ENCODE results near the gene NAGPA. TPM values are rescaled to one million over a fixed set of nuclear protein-coding genes. Genes with fewer than 3 reads are reported as not detected.
A peak's percentile ranks its signal among the peaks of the same experiment; 100 is the strongest.

Gene NAGPA
- polyA plus RNA-seq, 1 donor (not counting 4 experiments of a cell fraction or from before 2014, with no cell fraction given): 5.0 TPM

DNA sequence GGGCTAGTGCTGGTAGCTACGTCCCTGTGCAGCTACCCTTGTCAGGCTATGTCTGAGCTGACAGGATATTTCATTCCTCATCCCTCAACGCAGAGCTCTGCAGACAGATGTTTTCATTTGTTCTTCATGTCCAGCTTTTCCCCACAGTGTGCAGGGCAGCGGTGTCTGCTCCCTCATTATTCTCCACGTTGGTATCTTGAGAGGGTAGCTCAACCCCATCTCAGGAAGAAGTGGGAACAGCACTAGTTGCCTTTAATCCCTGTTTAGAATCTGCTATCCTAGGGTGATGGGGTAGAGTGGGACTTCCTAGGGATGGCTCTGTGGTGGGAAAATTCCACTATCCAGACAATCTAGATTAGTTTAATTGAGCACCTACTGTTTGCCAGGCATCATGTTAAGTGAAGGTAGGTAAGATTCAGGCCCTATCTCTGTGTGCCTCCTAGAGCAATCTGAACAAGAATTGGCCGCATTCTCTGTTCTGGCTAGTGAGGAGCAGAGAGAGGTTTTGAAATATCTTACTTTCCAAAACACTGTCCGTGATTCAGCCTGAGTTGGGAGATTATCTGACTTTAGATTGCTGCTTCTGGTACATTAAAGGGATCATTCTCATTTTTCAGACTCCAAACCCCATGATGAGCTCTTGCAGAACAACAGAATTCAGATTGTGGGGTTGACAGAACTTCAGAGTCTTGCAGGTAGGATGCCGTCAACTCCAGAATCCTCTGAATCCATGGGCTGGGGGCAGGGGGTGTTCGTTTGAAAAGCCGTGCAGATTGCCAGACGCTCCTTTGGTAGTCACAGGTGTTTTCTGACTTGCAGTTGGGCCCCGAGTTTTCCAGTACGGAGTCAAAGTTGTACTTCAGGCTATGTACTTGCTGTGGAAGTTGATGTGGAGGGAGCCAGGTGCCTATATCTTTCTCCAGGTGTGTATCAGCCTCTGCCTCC, 38.9 kb upstream of the NAGPA start:
- Histone ChIP-seq H2AFZ (ENCODE audit: control insufficient read depth, low read length) (peak overlapping the region; percentile 92), H3K9ac (ENCODE audit: control insufficient read depth, extremely low read depth, insufficient read depth, low read length) (peak overlapping the region; percentile 78), H4K20me1 (ENCODE audit: control insufficient read depth, extremely low read depth, insufficient read depth, low read length) (no peaks in the 10 kb centered on the region), H3K4me3 (ENCODE audit: control insufficient read depth in 2 of 3, extremely low read depth in 1 of 3, insufficient read depth in 2 of 3, low read depth in 1 of 3, low read length in 3 of 3) (peak overlapping the region; percentile 71 to 77 (median 76)), H3K4me1 (ENCODE audit: control insufficient read depth, extremely low read depth, insufficient read depth, low read length) (peaks cover 11% of the 10 kb centered on the region), H3K36me3 (ENCODE audit: control insufficient read depth in 2 of 2, extremely low read depth in 1 of 2, insufficient read depth in 2 of 2, low read length in 2 of 2) (peaks cover 11 to 24% of the 10 kb centered on the region in 2 experiments), H3K27ac (ENCODE audit: control insufficient read depth, insufficient read depth, low read length) (peak overlapping the region; percentile 50), H3K9me3 (ENCODE audit: control insufficient read depth, low read depth, low read length) (no peaks in the 10 kb centered on the region), H3K27me3 (ENCODE audit: control insufficient read depth, extremely low read depth, insufficient read depth, low read length) (no peaks in the 10 kb centered on the region), H3K9me1 (ENCODE audit: control insufficient read depth, extremely low read depth, insufficient read depth, low read length) (no peaks in the 10 kb centered on the region), H3K4me2 (ENCODE audit: control insufficient read depth, extremely low read depth, insufficient read depth, low read depth, low read length) (peak overlapping the region; percentile 88), H3K79me2 (ENCODE audit: control insufficient read depth, insufficient read depth, low read length) (peaks cover 12% of the 10 kb centered on the region)
- no peak for TF ChIP-seq EZH2 (IDR thresholded peaks at IDR 0.05; ENCODE audit: low read length)
- TF ChIP-seq, protein P1, sequence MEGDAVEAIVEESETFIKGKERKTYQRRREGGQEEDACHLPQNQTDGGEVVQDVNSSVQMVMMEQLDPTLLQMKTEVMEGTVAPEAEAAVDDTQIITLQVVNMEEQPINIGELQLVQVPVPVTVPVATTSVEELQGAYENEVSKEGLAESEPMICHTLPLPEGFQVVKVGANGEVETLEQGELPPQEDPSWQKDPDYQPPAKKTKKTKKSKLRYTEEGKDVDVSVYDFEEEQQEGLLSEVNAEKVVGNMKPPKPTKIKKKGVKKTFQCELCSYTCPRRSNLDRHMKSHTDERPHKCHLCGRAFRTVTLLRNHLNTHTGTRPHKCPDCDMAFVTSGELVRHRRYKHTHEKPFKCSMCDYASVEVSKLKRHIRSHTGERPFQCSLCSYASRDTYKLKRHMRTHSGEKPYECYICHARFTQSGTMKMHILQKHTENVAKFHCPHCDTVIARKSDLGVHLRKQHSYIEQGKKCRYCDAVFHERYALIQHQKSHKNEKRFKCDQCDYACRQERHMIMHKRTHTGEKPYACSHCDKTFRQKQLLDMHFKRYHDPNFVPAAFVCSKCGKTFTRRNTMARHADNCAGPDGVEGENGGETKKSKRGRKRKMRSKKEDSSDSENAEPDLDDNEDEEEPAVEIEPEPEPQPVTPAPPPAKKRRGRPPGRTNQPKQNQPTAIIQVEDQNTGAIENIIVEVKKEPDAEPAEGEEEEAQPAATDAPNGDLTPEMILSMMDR (optimal IDR thresholded peaks at IDR 0.05 in 1 of 3, IDR thresholded peaks at IDR 0.05 in 1 of 3, conservative IDR thresholded peaks at IDR 0.05 in 1 of 3; ENCODE audit: extremely low read depth in 1 of 3, insufficient read depth in 2 of 3, low read length in 3 of 3): no peak
- FAIRE-seq (no peak), DNase-seq (ENCODE audit: low read depth, low spot score) (no peak)
- dilution Hi-C loops (cut with MboI; ENCODE audit: extremely low pct_ligation_motif_present, low sequenced_read_pairs): no loop called here

DNA sequence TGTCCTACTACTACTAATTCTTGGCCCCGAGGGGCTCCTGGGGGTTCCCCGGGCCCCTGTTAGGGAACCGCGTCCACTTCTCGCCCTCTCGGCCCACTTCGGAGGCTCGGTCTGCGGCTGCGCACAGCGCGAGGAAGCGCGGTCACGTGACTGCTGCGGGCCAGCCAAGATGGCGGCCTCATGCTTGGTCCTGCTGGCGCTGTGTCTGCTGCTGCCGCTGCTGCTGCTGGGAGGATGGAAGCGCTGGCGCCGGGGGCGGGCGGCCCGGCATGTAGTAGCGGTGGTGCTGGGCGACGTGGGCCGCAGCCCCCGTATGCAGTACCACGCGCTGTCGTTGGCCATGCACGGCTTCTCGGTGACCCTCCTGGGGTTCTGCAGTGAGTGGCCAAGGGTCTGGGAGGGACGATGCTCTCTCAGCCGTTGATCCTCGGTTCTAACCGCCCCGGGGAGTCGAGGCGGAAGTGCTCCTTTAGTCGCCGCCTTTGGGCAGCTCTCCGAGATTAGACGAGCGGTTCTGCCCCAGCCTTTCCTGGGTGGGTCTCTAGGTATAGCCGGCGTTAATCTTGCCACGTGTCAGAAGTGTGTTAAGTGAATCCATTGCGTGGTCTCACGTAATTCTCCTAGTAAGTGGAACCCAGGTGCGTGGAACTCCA, 38.1 kb upstream of the NAGPA start, which contains the start of gene ALG1:
TSS of gene ALG1 (plus strand) at position 163 of the 653 bp plus-strand sequence. CDS start at position 170, 7 bp downstream.
- FAIRE-seq (peak; percentile 23), DNase-seq (ENCODE audit: low read depth, low spot score) (peak; percentile 41)
- dilution Hi-C loops (cut with MboI; ENCODE audit: extremely low pct_ligation_motif_present, low sequenced_read_pairs): no loop called here
- peak within 1 kb of the TSS; percentile 88 for H3K4me2 ChIP-seq (ENCODE audit: control insufficient read depth, extremely low read depth, insufficient read depth, low read depth, low read length)
- peak within 1 kb of the TSS; percentile 50 for H3K27ac ChIP-seq (ENCODE audit: control insufficient read depth, insufficient read depth, low read length)
- no peaks in the 10 kb centered on the region for H3K9me3 ChIP-seq (ENCODE audit: control insufficient read depth, low read depth, low read length)
- peaks cover 11% of the 10 kb centered on the region for H3K4me1 ChIP-seq (ENCODE audit: control insufficient read depth, extremely low read depth, insufficient read depth, low read length)
- peaks cover 12% of the 10 kb centered on the region for H3K79me2 ChIP-seq (ENCODE audit: control insufficient read depth, insufficient read depth, low read length)
- no peaks in the 10 kb centered on the region for H4K20me1 ChIP-seq (ENCODE audit: control insufficient read depth, extremely low read depth, insufficient read depth, low read length)
- H3K9me1 ChIP-seq (ENCODE audit: control insufficient read depth, extremely low read depth, insufficient read depth, low read length): no peaks in the 10 kb centered on the region
- H3K9ac ChIP-seq (ENCODE audit: control insufficient read depth, extremely low read depth, insufficient read depth, low read length): peak within 1 kb of the TSS; percentile 78
- H3K27me3 ChIP-seq (ENCODE audit: control insufficient read depth, extremely low read depth, insufficient read depth, low read length): no peaks in the 10 kb centered on the region
- peak within 1 kb of the TSS; percentile 92 for H2AFZ ChIP-seq (ENCODE audit: control insufficient read depth, low read length)
- TF ChIP-seq, protein P1 (optimal IDR thresholded peaks at IDR 0.05 in 1 of 3, IDR thresholded peaks at IDR 0.05 in 1 of 3, conservative IDR thresholded peaks at IDR 0.05 in 1 of 3; ENCODE audit: extremely low read depth in 1 of 3, insufficient read depth in 2 of 3, low read length in 3 of 3): no peak
- no peak for TF ChIP-seq EZH2 (IDR thresholded peaks at IDR 0.05; ENCODE audit: low read length)
- peak within 1 kb of the TSS; percentile 71 to 77 (median 76) for H3K4me3 ChIP-seq (ENCODE audit: control insufficient read depth in 2 of 3, extremely low read depth in 1 of 3, insufficient read depth in 2 of 3, low read depth in 1 of 3, low read length in 3 of 3)
- peaks cover 11 to 19% of the 10 kb centered on the region in 2 experiments for H3K36me3 ChIP-seq (ENCODE audit: control insufficient read depth in 2 of 2, extremely low read depth in 1 of 2, insufficient read depth in 2 of 2, low read length in 2 of 2)

All from keratinocyte (primary cell).